GM21515 (cell line): Measurements from ENCODE around the gene DACT2.

Source experiments
- ATAC-seq: cut with Tn5 transposase; IDR thresholded peaks from one replicate; pipeline ENCODE4 v1.9.1; 2021; ENCODE audit not compliant: unreplicated experiment

The DACT2 gene

DNA sequence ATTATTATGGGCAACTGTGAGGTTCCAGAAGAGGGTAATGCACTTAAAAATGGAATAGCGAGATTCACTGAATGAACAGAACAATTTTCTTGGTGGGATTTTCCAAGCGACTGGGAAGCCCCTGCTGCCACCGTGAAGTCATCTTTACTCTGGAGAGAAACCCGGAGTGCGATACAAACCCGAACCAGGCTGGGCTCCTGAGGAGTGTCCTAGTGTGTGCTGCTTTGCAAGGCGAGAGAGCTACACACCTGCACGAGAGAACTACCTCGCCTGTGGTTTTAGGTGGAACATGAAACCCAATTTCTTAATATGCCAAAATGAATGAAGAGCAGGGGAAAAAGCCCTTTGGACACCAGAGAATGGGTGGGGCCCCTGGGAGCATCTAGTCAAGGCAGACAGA, 33.5 kb upstream of the DACT2 start:
- ATAC-seq, result no peak

DNA sequence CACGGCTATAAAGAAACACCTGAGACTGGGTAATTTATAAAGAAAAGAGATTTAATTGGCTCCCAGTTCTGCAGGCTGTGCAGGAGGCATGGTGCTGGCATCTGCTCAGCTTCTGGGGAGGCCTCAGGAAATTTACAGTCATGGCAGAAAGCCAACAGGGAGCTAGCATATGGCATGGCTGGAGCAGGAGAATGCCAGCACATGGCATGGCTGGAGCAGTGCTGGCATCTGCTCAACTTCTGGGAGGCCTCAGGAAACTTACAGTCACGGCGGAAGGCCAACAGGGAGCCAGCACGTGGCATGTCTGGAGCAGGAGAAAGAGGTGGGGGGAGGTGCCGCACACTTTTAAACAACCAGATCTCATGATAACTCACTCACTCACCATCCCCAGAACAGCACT, 32.5 kb upstream of the DACT2 start:
- ATAC-seq, result no peak

- no peak for ATAC-seq
These were observed 30.2 kb upstream of the DACT2 start for GRCh38 chr6:168349718-168350210.

DNA sequence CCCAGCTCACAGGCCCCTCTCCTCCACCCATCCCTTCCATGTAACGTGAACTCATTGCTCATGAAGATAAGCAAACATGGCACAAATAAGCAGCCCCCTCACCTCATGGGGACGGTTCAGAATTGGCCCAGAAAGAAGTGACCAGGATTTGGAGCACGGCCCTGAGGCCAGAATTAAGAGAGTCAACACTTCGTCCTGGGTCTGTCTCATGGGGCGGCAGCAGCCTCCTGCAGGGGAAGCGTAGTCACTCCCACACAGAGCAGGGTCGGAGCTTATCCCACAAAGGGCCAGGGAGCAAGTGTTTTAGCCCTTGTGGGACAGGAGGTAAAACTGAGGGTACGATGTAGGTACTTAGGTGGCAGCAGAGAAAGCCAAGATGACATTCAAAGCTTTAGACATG, 28.6 kb upstream of the DACT2 start:
- ATAC-seq, result no peak

DNA sequence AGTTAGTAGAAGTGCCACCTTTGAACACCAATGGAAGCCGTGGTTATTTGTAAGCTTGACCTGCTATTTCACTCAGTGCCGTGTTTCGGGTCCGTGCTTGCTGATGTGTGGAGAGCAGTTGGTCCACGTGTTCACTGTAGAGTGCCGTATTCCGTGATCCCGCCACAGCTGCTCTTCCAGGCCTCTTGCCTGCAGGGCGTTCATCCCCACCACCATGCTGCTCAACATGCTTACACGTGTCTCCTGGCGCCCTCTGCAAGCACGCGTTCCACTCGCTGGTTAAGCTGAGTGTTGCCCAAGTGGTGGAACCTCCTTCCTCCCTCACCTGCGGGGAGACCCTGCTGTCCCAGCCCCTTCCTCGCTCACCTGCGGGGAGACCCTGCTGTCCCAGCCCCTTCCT, 28.0 kb upstream of the DACT2 start:
- no peak for ATAC-seq

- no peak for ATAC-seq
These were observed 27.5 kb upstream of the DACT2 start for GRCh38 chr6:168347053-168347452.

DNA sequence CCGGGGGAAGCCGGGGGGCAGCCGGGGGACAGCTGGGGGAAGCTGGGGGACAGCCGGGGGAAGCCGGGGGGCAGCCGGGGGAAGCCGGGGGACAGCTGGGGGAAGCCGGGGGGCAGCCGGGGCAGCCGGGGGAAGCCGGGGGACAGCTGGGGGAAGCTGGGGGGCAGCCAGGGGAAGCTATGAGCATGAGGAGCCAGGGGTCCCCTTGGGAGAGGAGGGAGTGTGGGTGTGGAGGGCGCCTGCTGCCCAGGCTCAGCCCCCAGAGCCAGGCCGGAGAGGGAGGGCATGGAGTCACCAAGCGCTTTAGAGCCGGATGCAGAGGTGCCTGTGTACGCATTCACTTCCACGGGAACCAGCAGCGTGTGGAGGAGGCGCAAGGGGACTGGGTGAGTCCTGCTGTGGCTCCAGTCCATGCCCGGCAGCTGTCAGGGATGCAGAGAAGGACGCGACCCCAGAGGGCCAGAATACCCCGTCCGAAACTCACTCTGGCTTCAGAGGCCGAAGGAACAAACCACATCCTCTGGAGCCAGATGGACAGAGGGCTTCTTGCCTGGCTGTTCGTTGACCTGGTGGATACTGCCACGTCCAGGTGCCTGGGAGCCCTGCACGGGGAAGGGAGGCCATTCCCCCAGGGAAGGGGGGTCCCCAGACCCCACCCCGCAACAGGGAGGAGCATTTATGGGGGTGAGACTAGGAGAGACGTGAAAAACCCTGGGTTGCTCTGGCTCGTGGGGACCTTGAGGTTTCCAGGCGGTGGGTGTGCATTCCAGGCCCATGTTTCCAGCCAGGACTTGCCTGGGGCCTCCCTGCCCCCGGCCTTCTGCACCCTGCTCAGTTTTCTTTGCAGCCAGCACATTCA, 26.5 kb upstream of the DACT2 start:
- no peak for ATAC-seq

DNA sequence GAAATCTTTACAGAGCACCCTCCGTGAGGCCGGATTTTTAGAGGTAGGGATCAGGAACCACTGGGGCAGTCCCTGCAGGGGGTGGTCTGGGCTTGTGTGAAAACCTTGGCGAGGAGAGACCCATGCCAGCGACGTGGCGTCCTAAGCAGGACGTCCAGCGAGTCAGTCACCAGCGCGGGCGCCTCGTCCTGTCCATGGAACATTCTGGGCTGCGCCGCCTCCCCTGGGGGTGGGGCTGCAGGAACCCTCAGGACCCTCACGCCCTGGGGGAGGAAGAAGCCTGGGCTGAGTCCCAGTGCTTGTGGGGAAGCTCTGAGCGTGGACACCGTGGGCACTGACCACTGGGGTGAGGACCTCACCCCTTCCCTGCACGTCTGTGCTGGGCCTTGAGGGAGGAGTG, 25.7 kb upstream of the DACT2 start:
- no peak for ATAC-seq

DNA sequence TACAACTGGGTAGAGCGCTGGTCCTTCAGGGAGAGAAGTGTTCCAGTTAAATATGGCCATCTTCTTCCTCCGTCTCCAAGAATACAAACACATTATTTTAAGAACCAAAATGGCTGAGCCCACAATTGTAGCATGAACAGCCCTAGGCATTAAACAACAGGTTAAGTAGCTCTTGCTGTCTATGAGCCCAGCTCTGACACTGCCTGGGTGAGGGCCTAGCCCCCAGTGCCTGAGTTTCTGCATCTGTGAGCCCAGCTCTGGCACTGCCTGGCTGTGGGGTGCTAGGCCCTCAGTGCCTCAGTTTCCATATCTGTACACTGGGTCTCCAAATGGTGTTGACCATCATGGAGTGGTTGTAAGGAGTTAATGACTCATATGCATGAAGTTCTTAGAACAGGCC, 24.8 kb upstream of the DACT2 start:
- no peak for ATAC-seq

GRCh38 chr6:168343239-168344150, 23.9 kb upstream of the DACT2 start:
- no peak for ATAC-seq

GRCh38 chr6:168342636-168343035, 23.1 kb upstream of the DACT2 start:
- ATAC-seq, result no peak

DNA sequence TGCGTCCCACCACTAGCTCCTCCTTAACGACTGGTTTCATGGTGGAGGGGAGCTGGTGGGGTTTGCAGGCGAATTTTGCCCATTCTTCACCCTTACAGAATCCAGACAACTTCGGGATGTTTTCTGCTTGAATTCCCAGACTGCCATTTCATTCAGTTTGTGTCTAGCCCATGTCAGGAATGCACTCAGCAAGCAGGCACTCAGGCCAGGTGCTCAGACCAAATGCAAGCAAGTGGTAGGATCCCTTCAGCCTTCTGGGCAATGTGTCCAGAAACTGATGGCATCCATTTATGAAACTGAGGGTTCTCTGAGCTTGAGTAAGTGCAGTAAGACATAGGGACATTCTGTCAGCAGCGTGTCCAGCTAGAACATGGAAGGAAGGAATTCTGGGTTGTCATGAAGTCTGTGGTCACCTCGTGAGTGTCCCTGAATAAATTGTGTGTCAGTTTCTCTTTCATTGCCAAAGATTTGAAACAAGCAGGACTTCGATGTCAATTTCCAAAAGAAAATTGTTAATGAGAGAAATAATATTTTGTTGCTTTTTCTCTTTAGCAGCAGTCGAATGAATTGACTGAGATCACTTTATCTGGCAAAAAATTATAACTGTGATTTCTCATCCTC, 21.8 kb upstream of the DACT2 start:
- no peak for ATAC-seq

DNA sequence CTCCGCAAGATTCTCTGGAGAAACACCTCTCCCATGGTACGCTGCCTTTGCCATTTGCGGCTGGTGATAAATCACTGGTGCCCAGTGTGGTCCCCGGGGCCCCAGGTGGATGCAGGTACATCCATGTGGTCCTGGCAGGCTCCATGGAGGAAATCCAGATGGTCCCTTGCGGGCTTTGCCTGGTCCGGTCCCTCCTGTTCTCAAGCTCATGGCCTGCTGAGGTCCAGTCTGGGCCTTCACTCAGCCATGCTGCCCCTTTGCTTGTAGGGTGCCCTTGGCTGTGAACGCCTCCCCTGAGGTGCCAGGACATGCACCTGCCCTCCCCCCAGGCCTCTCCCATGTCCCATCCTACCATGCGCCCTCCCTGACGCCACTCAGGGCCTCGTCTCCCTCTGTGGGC, 21.2 kb upstream of the DACT2 start:
- ATAC-seq, result no peak

GRCh38 chr6:168338777-168339176, 19.2 kb upstream of the DACT2 start:
- ATAC-seq, result no peak

GRCh38 chr6:168336967-168337366, 17.4 kb upstream of the DACT2 start:
- ATAC-seq, result no peak

DNA sequence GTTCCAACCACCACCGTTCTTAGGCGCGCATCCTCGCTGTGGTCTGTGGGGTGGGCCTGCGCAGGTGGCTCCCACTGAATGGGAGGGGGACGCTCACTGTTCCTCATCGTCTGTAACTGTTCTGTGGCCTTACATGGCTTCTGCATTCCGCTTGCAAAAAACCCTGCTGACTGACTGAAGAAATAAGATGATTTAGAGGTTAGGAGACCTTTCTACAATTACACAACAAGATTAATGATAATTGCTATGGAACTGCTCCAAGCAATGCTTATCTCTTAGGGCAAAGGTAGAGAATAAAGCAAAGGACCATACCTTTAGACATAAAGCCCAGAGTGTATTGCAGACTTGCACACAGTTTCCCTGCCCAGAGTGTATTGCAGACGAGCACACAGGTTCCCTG, 14.4 kb upstream of the DACT2 start:
- ATAC-seq, result no peak

GRCh38 chr6:168333491-168333890, 13.9 kb upstream of the DACT2 start:
- ATAC-seq, result no peak

DNA sequence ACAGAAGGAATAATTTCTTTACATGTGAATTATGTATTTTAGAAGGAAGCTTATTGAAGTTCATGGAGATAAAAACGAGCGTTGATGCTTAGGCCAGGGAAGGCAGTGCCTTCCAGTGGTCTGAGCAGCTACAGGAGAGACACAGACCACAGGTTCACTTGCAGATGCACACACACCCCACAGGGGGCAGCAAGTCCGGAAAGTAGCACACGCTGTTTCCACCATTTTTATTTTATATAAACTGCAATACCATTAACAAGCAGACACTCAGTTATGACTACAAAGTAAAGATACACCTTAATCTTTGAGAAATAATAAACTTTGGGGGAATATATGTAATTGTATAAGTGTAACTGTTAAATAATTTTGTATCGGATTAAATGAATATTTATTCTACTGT, 13.5 kb upstream of the DACT2 start:
- ATAC-seq, result no peak

DNA sequence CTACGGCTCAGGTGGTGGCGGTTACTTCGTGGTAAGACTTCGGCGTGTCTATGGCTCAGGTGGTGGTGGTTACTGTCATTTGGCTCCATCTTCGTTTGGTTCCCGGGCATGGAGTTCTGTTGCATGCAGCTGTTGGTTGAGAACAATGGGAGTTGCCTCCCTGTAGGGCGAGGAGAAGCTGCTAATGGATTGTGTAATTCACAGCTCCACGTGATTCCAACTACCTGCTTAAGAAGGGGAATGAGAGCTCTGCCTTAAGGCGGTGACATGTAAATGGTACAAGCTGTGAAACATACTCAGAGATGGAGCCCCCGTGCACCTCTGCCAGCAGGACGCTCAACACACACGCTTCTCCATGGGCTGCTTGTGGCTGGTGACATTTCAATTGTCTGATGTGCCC, 12.4 kb upstream of the DACT2 start:
- ATAC-seq, result no peak

DNA sequence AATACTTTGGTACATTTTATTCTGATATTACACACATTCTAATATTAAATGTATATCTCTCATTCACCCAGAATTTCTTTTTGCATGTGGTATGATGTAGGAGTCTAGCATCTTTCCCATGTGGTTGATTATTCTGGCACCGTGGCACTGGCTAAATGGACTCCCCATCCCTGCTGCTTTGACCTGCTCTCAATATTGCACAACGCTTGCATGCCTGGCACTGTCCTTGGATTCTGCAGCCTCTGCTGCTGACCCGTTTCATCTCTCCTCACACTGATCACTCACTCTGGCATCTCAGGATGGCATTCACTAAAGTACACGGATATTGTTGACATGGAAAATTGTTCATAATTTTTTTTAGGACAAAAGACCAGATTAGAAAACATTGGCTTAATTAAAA, 11.5 kb upstream of the DACT2 start:
- no peak for ATAC-seq

- no peak for ATAC-seq
These were observed 10.8 kb upstream of the DACT2 start for GRCh38 chr6:168330403-168330802.

DNA sequence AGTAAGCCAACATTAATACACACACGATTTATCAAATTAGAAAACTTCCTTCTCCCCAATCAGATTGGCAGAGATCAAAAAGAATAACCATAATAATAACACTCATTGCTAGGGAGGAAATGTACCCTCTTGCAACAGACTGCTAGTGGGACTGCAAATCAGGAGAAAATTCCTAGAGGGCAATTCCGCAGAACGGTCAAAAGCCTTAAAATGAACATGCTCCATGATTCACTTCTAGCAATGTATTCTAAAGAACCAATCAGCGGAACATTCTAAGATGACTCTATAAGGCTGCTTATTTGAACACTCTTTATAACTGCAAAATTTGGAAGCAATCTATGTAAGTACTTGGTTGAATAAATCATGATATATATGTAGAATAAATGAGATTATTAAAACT, 8.5 kb upstream of the DACT2 start:
- ATAC-seq, result no peak
